HL-60/S4 (cell line): ENCODE measurements around the gene MED10.

ENCODE experiments used
- in situ Hi-C: fragments of 300-500 bp; cut with MboI; formaldehyde crosslinking; loops from 2 replicates; pipeline ENCODE4 v1.14.3; 2022; ENCODE audit warnings: low sequenced_read_pairs

Gene MED10

DNA sequence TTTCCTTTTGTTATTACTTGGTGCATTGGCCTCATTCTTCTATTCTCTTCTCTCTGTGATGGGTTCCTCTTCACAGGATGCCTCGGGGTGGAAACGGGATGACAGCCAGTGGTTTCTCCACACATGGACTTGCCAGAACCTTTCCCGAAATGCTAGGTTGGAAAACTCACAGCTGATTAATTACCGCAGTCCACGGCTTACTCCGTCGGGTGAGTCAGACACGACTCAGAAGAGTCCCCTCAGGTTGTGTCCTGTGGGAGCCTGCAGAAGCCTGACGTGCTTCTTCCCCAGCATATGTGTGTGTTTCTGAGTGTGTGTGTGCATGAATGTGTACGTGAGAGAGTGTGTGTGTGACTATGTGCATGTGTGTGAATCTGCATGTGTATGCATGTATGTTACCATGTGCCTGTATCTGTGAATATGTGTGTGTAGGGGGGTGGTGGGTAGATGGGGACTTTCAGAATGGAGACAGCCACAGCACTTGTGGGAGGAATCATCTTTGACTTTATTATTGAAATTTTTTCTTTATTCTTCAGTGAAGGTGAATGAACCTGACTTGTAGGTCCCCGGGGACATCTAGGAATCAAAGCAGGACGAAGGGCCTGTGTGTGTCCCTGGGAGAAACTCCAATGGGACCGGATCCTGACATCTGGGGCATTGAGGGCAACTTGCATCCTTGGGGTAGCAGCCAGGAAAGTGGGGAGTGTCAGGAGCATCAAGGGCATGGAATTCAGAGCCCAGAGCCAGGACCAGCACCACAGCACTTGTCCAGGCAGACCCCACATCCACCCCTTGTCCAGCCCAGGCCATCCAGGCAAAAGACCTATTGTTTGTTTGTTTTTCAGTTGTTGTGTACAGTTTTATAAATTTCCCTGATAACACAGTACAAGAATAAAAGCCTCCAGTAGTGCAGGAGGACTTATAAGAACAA lies 21.9 kb upstream of the MED10 start:
- in situ Hi-C loops: no loop called here

DNA sequence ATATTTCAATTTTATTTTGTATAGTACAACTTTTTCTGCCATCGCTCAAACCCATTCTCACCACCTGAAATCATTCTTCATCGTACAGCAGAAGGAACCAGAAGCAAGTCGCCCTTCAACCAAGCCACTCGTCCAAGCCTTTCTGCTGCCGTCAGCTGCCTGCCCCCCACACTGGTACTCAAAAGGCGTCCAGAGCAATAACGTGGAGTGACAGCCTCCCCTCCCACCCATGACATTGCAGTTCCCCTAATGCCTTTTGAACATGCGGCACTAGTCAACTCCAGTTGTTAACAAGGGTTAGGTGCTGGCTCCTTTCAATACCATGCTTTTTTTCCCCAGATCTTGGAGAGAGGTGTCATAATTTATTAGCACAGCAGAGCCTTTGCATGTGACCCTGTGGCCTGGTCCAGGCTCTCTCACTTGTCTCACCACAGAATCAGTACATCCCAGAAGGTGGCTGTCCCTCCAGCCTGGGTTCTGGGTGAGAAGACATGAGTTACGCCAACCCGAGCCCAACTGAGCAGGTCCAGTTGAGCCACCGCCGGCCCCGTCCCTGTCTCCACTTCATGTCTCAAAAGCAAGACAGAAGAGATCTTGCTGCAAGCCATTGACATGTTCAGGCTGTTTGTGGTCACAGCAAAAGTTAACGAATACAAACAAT lies 20.4 kb upstream of the MED10 start:
- in situ Hi-C loops: no loop called here

DNA sequence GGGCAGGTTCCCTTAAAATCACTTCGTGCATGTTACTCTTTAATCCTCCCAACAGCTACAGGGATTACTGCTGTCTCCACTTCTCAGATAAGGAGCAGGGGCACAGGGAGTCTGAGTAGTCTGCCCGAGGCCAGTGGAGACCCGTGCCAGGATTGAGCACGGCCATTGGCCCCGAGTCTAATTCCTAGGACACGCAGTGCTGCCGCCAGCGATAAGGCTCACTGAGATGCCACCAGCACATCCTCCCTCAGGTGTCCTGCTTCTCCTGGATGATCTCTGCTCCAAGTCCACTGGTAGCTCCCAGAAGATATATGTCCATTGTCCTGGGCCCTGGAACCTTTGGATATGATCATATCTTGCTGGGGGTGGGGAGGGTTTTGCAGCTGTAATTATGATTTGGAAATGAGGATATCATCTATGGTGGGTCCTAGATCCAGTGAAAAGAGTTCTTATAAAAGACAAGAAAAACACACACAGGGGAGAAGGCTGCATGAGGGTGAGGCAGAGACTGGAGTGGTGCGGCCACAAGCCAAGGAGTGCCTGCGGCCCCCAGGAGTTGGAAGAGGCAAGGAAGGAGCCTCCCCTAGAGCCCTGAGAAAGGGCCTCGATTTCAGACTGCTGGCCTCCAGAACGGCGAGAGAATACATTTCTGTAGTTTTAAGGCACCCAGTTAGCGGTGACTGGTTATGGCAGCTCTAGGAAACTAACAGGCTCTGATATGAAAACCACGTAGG lies 19.4 kb upstream of the MED10 start:
- in situ Hi-C loops: no loop called here

DNA sequence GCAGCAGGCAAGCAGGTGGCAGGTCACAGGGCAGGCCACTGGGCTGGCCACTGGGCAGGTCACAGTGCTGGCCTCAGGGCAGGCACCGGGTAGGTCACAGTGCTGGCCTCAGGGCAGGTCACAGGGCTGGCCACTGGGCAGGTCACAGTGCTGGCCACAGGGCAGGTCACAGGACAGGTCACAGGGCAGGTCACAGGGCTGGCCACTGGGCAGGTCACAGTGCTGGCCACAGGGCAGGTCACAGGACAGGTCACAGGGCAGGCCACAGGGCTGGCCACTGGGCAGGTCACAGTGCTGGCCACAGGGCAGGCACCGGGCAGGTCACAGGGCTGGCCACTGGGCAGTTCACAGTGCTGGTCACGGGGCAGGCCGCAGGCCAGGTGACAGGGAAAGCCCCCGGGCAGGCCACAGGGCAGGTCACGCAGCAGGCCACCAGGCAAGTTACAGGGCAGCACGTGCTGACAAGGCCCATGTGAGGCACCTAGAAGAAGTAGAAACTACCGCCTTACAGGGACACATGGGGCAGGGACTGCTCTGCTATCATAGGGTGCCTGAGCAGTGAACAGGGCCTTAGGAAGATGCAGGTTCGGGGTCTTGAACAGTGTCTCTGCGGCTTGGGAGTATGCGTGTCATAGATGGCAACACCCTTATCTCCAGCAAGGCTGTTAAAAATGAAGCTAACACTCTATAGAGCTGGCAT lies 18.6 kb upstream of the MED10 start:
- in situ Hi-C loops: no loop called here

DNA sequence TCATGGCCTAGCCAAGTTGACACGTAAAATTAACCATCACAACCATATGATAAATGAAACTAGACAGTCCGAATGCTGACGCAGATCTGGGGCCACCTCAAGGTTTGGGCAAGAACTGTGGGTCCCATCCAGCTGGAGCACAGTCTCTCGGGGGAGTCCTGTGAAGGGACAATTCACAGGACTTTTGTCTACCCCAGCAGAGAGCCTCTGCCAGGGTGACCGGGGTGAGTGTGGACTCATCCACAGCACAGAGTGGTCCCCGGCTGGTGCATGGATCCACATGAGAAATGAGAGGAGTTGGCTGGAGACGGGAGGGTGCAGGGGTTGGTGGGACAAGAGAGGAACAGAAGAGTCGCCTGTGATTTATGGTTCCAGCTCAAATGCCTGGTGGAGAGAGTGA lies 17.7 kb upstream of the MED10 start:
- in situ Hi-C loops: no loop called here

DNA sequence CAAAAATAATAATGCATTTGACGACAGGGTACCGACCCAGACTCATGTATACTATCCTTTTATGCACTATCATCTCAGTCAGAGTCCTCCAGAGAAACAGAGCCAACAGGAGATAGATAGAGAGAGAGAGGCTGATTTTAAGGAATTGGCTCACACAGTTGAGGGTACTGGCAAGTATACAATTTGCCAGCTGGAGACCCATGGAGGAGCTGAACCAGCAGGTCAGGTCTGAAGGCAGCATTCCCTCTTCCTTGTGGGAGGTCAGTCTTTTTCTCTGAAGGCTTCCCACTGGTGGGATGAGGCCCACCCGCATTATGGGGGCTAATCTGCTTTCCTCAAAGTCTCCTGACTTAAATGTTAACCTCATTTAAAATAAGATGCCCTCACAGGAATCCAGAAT lies 17.3 kb upstream of the MED10 start:
- in situ Hi-C loops: no loop called here

DNA sequence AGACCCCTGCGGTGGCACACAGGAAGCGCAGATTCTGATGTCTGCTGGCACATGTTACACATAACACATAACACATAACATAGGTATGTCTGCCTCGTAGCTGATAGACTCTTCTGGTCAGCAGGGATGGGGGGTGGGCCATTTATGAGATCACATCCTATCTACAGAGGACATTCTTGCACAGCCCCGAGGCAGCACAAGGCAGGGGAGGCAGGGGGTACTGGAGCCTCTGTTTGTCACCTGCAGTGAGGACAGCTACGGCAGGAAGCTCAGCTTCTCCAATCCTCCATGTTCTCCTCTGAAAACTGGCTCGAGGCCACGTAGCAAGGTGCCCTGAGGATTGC lies 16.7 kb upstream of the MED10 start:
- in situ Hi-C loops: no loop called here

DNA sequence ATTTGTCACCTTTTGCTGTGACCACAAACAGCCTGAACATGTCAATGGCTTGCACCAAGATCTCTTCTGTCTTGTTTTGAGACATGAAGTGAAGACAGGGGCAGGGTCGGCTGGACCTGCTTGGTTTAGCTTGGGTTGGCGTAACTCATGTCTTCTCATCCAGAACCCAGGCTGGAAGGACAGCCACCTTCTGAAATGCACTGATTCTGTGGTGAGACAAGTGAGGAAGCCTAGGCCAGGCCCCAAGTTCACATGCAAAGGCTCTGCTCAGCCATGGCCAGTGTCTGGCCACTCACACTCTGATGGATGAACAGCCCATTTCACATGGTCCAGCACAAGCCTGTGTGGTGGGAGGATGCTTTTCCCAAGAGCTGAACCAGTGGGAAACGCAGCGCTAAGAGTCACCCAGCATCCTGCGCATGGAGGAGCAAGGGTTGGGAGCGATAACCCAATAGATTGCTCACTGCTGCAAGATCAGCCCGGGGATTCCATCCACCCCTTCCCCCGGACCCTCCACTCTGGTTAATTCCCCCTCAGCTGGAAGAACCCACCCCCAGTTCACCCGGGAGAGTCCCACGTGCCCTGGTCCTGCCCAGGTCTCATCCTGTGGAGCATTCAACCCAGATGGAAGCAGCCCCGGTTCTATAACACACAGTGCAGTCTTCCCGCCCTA lies 16.2 kb upstream of the MED10 start:
- in situ Hi-C loops: no loop called here

DNA sequence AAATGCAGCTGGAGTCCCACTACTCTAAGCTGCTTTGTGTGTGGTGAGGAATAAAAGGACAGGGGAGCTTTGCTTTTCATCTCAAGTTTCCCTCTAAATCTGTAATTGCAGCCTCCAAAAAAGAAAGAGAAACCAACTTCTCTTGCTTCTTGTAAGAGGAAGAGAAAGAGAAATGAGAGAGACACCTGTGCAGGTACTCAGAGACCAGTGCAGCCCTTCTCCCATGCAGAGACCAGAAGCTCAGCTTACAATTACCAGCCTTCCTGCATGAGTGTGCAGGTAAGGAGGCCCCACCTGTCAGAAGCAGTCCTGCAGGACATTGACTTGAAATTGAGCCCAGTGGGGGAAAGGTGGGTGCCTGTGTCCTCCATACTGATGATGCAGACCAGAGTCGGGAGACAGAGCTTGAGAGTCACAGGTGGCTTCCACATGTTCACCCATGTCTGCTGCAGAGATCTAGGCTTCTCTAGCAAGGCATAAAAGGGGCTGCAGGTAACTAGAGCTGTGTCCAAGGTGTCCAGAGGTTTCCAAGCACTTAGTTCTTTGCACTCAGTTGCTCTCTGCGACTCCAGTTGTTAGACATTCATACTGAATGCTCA lies 15.3 kb upstream of the MED10 start:
- in situ Hi-C loops: no loop called here

DNA sequence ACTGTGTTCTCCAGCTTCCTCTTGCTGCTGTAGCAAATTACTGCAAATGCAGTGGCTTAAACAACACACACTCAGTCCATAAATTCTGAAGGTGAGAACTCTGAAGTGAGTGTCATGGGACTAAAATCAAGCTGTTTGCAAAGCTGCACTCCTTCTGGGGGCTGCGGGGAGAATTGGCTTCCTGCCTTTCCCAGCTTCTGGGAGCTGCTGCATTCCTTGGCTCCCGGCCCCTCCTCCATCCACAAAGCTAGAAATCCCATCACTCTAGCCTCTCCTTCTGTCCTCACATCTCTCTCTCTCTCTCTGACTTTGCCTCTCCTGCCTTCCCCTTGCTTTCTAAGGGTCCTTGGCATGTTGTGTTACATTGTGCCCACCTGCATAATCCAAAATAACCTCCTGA lies 14.2 kb upstream of the MED10 start:
- in situ Hi-C loops: no loop called here

DNA sequence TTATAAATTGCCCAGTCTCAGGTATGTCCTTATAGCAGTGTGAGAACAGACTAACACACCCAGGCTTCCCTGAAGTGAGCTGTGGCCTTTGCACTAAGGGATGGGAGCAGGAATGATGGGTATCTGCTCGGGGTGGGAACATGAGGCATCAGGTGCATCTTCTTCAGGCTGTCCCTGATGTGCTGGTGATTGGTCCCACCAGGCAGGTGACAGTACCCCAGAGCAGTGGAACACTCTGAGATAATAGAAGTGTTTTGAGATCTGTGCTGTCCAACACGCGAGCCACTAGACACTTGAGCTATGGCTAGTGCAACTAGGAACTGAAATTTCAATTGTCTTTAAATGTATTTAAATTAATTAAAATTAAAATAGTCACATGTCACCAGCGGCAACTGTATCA lies 12.8 kb upstream of the MED10 start:
- in situ Hi-C loops: no loop called here

DNA sequence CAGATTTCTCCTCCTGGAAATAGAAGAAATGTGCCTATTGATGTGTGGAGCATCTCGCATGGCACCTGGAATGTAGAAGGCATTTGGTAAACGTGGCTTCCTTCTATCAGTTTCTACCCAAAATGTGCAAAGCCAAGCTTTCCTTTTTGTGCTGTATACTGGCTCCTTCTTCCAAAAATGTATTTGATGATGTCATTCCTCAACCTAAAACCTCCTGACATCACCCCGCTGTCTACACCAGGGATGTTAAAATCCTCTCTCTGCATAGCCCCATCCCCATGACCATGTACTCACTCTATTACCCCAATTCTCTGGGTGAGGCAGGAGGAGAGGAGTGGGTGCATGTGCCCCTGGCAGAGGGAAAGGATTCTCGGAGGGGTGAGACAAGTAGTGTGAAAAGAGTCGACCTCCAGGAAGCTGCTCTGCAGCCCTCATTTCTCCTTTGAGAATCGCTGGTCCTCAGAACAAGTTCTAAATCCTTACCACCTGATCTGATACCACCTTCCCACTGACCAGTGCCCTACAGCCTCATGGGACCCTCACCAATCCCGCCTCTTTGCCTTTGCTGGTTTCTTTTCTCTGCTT lies 11.7 kb upstream of the MED10 start:
- in situ Hi-C loops: no loop called here

DNA sequence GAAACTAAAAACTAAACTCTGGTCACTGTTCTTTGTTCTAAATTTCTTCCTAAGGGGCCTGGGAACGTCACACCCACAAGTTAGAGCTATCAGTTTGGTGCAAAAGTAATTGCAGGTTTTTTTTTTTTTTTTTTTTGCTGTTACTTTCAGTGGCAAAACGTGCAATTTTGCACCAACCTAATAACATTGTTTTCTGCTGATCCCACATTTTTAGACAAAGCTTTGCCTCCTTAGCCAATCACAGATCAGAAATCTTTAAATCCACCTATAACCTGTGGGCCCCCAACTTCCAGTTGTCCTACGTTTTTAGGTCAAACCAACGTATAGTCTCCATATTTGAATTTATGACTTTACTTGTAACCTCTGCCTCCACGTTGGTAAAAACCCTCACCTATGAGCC lies 11.1 kb upstream of the MED10 start:
- in situ Hi-C loops: no loop called here

DNA sequence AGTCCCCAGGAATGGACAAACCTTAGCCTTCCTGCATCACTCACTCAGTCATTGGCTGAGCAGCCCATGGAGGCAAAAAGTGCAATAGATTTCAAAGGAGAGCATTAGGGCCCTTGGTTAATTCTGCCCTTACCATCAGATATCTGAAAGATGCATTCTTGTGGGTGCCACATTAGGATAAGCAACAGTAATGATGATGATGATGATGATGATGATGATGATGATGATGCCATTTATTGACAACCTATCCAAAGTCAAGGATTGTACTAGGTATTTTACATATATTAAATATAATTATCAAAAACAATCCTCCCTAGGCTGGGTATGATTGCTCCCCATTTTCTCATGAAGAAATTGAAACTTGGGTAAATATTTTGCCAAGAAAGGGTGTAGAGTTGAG lies 9.6 kb upstream of the MED10 start:
- in situ Hi-C loops: no loop called here

DNA sequence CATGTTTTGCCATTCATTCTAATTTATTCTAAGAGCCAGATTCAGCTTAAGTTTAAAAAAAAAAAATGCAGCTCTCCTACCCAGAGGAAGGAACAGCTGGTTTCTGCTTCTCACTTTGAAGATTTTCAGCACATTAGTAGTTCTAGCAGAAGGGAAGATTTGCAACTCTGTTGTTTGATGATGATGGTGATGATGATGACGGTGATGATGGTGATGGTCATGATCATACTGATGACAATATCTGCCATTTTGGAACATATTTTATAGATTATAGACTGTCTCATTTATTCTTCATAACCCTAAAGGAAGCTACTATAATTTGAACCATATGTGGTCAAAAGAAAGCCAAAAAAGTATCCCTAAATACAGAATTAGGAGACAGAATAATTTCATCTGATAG lies 7.9 kb upstream of the MED10 start:
- in situ Hi-C loops: no loop called here

DNA sequence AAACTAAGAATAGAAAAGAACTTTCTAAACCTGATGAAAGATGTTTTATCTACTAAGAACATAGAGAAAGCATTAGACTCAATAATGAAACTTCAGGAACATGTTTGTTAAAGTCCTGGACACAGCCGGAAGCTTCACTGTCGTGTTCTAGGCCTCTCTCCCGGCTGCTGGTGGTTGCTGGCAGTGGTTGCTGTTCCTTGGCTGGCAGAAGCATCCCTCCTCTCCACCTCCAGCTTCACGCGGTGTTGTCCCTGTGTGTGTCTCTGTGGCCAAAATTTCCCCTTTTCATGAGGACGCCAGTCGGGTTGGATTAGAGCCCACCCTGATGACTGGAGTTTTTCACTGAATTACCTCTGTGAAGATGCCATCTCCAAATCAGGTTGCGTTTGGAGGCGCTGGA lies 6.5 kb upstream of the MED10 start:
- in situ Hi-C loops: no loop called here

DNA sequence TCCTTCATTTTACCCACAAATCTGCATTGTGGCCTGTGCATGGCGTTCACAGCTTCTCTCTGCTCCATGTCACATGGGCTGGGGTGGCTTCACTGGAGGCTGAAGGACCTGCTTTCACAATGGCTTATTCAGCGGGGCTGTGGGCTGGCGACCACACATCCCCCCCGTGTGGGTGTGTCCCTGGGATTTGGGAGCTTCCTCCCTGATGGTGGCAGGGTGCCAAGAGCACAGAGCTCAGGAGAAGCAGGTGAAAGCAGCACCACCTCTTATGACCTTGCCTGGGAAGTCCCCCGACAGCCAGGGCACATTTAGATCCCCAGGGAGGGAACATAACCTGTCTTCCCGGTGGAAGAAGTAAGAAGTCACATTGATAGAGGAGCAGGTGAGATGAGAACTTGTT lies 5.0 kb upstream of the MED10 start:
- in situ Hi-C loops: no loop called here

DNA sequence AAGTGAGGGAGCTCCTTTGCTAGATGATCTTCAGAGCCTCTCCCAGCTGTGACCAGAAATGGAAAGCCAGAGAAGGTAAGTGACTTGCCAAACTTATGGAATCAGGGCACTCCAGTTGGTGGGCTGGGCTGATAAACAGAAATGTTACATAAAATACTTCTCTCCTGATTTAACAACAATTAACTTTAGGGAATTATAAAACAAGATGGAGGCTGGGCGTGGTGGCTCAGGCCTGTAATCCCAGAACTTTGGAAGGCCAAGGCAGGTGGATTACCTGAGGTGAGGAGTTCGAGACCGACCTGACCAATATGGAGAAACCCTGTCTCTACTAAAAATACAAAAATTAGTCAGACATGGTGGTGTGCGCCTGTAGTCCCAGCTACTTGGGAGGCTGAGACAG lies 899 bp upstream of the MED10 start:
- in situ Hi-C loops: no loop called here

DNA sequence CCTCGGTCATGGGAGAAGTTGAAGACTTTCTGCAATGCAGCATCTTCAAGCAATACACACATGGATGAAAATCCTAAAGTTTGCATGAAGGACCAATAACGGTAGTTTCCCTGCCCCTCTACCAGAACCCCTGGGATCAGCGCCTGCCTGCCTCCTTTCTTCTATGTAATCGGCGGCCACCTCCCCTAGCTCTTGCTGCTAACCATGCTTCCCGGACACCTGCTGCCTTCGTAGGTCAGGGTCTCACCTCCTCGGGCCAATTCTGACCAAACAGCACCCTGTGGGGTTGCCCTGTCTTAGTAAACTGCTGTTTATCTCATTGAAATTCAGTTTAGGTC lies 388 bp upstream of the MED10 start:
- in situ Hi-C loops: no loop called here

DNA sequence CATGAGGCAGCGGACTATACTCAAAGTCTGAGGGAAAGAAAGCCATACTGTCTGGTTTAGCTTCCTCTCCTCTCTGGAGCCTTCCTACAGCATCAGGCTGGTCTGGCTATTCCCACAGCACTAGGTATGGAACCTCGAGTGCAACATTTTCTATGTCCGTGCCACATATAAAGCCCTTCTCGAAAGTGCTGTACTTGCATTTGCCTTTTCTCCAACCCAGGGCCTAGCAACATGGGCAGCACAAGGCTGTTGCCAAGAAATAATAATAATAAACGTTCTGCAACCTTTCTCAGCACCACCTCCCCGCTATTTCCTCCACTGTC lies 804 bp downstream of the MED10 start:
- in situ Hi-C loops: no loop called here
